Cardiac septum (tissue), 1 donor: ENCODE data around the gene PHLDA2. TPM values are rescaled to one million over a fixed set of nuclear protein-coding genes. Genes with fewer than 3 reads are reported as not detected.
A peak's percentile ranks its signal among the peaks of the same experiment; 100 is the strongest.

Experiments
- DNase-seq: peaks from one replicate; pipeline ENCODE4 v3.0.0-alpha.2; 2020; ENCODE audit warnings: low spot score
- intact Hi-C: fragments of 100-400 bp; cut with DNase I; formaldehyde crosslinking; loops from one replicate; pipeline ENCODE4 v1.14.0; 2022
- total RNA-seq: library from RNA; stranded (reverse); fragmentation: NEBNext Ultra II Directional; extraction: Animal tissue kit (Norgen Biotek cat#: 25700); gene quantifications from one replicate; pipeline ENCODE4 v1.2.1, GENCODE V29; 2021
- donor health status: DM: no; HTN: no; CAD: no.

PHLDA2 gene
- total RNA-seq, 1 donor from 2014 or later, result 2.1 TPM

GRCh38 chr11:2931771-2932738 is 2.8 kb upstream of the PHLDA2 start:
- intact Hi-C loops, result no loop called here
- peak; percentile 61 for DNase-seq

DNA sequence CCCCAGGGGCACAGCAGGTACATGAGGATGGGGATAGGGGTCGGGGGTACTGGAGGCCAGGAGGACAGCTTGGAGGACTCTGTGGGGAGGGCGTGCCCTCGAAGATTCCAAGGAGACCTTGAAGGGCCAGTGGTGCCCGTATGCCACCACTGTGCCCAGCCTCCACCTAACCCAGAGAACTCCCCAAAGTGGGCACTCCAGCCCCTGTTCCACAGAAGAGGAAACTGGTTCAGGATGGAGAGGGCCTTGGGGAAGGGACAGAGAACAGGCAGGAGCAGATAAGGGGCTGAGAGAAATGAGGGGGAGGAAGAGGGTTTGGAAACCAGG is 2.2 kb upstream of the PHLDA2 start:
- intact Hi-C loops, result no loop called here
- no peak for DNase-seq

GRCh38 chr11:2930704-2931419 is 1.6 kb upstream of the PHLDA2 start:
- intact Hi-C loops, result no loop called here
- peak; percentile 88 for DNase-seq

DNA sequence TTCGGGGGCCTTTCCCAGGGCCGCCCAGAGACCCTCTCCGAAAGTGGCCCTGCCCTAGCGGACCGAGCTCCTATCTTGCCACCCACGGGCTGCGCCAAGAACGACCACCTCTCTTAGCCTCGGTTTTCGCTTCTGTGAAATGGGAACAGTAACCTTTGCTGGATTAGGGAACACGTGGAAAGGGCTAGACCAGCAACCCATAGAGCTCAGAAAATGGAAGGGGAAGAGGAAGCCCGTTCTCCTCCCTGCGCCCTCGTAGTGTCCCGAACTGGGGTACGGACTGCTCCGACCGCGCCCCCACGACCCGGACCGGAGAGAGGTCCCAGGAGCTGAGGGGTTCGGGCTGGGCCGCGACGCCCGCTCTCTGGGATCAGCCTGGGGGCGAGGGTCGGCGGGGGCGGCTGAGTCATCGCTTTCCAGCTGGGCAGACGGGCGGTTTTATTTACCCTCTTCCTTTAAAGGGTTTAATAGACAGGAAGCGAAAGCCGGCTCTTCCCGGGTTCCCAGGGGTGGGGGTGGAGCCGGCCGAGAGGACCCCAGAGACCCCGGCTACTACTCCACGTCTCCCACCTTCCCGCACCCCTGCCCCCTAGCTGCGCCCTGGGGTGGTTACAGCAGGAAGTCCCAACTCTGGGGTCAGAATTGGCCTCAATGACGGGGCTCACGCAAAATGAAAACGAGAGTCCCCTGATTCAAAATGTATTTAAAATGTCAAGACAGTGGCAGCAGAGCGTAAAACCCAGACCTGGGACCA is 907 bp upstream of the PHLDA2 start:
- peak; percentile 63 for DNase-seq
- intact Hi-C loops, result no loop called here

DNA sequence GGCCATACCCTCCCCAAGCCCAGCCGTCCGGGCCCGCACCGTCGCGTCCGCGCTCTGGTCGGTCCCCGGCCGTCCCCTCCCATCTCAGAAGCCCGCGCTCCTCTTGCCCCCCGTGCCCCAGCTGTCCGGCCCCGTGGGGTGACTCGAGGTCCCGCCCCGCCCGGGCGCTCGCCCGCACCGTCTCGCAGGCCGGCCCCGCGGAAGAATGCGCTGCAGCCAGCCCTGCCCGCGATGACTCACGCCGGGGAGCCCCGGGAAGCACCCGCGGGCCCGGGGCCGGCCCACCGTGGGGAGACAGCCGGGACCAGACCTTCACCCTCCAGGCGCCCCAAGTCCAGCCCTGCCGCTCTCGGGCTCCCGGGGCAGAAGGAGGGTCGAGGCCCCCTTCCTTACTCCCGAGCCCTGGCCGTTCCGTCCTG is 320 bp upstream of the PHLDA2 start:
- intact Hi-C loops, result no loop called here
- DNase-seq, result peak; percentile 73

- peak; percentile 71 for DNase-seq
- intact Hi-C loops, result no loop called here
Observed at GRCh38 chr11:2927851-2928604, 1.2 kb downstream of the PHLDA2 start.

GRCh38 chr11:2927121-2927800 is 2.0 kb downstream of the PHLDA2 start:
- DNase-seq, result no peak
- intact Hi-C loops, result no loop called here

DNA sequence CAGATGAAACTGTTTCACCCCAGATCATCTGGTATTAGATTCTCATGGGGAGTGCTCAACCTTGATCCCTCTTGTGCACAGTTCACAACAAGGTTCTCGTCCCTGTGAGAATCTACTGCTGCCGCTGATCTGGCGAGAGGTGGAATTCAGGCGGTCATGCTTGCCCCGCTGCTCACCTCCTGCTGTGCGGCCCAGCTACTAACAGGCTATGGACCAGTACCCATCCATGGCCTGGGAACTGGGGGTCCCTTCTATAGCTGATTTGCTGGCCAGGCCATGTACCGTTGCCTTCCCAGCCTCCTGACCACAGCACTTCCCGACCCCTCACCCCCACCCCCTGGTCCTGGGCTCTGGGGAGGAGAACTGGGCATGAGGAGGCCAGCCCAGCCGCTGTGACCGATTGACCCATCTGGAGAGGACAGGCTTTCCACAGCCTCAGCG is 2.6 kb downstream of the PHLDA2 start:
- DNase-seq, result no peak
- intact Hi-C loops, result no loop called here

GRCh38 chr11:2924821-2925675 is 4.2 kb downstream of the PHLDA2 start:
- intact Hi-C loops, result no loop called here
- DNase-seq, result no peak

- DNase-seq, result no peak
Observed at GRCh38 chr11:2924381-2924780, 4.8 kb downstream of the PHLDA2 start.

DNA sequence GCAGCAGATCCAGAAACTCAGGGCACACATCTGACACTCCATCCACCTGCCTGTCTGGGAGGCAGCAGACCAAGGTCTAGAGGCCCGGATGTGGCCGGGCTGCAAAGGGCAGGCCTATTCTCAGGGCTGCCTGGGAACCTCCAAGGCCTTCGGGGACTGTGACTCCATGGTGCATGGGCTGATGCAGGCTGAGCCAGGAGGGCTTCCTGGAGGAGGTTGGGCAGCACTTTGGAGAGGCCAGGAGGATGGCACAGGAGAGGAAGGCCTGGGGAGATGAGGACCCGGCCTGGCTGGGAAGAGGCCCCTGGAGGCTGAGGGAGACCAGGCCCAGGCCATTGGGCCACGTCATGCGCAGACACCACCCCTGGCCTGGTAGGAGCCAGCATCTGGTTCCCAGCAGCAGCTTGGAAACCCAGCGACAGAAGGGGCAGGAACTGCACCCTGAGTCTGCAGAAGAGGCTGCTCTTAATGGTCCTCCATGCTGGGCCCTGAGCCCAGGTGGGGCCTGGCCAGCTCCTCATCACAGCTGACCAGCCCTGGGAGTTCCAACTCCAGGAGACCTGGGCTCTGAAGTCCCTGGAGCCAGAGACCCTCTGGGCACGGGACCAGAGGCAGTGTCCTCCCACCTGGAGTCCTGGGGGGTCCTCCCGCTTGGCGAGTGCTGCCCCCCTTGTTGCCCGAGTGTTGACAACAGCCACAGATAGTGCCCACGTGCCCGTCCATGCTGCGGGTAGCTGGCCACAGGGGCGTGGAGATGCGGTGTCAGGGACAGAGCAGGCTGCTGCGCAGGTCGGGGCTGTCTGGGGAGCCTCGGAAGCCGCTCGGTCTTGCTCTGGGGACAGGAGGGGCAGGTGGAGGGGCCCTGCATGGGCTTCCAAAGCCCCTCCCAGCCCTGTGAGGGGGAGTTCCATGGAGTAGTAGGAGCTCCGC is 5.5 kb downstream of the PHLDA2 start:
- intact Hi-C loops, result no loop called here
- DNase-seq, result no peak

More at GRCh38 chr11:2924381-2924780, 4.8 kb downstream of the PHLDA2 start:
- intact Hi-C loops, result no loop called here

- intact Hi-C loops, result no loop called here
Observed at GRCh38 chr11:2922655-2923054, 6.6 kb downstream of the PHLDA2 start.

DNA sequence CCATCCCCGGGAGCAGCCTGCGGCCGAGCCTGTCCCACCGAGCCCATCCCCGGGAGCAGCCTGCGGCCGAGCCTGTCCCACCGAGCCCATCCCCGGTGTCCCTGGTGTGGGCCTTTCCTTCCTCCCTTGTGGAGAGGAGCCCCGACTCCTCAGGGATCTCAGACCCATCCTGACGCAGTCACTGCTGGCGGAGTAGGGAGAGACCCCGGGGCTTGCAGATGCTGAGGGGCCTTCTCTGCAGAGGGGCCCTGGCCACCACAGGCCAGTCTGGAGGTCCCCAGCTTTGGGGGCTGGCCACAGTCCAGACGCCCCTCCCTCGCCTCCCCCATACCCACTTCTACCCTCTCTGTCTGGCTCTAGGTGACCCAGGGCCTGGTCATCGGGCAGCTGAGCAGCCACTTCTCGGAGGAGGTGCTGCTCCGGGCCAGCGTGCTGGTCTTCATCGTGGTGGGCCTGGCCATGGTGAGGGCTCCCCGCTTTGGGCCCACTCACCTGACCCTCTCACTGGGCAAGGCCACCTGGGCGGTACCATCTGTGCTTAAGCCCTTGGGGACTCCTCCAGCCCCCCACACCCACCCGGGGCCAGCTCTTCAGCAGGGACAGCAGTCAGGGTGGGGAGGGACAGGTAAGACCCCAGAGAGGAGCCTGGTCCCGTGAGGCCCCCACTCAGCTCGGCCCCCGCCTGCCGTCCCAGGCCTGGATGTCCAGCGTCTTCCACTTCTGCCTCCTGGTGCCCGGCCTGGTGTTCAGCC is 7.3 kb downstream of the PHLDA2 start:
- no peak for DNase-seq
- intact Hi-C loops, result no loop called here

More at GRCh38 chr11:2922655-2923054, 6.6 kb downstream of the PHLDA2 start:
- no peak for DNase-seq

GRCh38 chr11:2921261-2921660 is 8.0 kb downstream of the PHLDA2 start:
- no peak for DNase-seq
- intact Hi-C loops, result no loop called here

- no peak for DNase-seq
- intact Hi-C loops, result no loop called here
Observed at GRCh38 chr11:2920343-2920742, 8.9 kb downstream of the PHLDA2 start.

- intact Hi-C loops, result no loop called here
- DNase-seq, result no peak
Observed at GRCh38 chr11:2919837-2920236, 9.4 kb downstream of the PHLDA2 start.
